ENCODE data around the gene C1S. TPM values are rescaled to one million over a fixed set of nuclear protein-coding genes. Genes with fewer than 3 reads are reported as not detected.

Gene C1S
- total RNA-seq, 1 donor from 2014 or later = 2.4 TPM

GRCh38 chr12:7091660-7092228, 31.2 kb downstream of the C1S start:
- H3K9me3 Mint-ChIP-seq = no peaks in the 10 kb centered on the region
- H3K27ac Mint-ChIP-seq = peak overlapping the region; percentile 0
- peak overlapping the region; percentile 80 for H3K4me3 Mint-ChIP-seq
- DNase-seq (ENCODE audit: low spot score) = no peak
- H3K27me3 Mint-ChIP-seq (ENCODE audit: insufficient read depth) = peaks cover 6% of the 10 kb centered on the region
- H3K36me3 Mint-ChIP-seq (ENCODE audit: low read depth) = no peaks in the 10 kb centered on the region
- H3K4me1 Mint-ChIP-seq (ENCODE audit: low read depth) = peaks cover 8% of the 10 kb centered on the region
- intact Hi-C loops (cut with micrococcal nuclease) = loop anchor here (1.0 to 5.0 kb wide), 6 partner anchors 17 to 167 kb away; partner anchors contain the start of genes C12orf57, EMG1, LPCAT3 and PHB2

- intact Hi-C loops (cut with micrococcal nuclease) = loop anchor here (1.0 to 5.0 kb wide), 6 partner anchors 16 to 168 kb away; partner anchors contain the start of genes C12orf57, EMG1, LPCAT3 and PHB2
- no peaks in the 10 kb centered on the region for H3K9me3 Mint-ChIP-seq
- peaks cover 8% of the 10 kb centered on the region for H3K4me1 Mint-ChIP-seq (ENCODE audit: low read depth)
- peaks cover 6% of the 10 kb centered on the region for H3K27me3 Mint-ChIP-seq (ENCODE audit: insufficient read depth)
- H3K4me3 Mint-ChIP-seq = peak within 1 kb of the TSS; percentile 80
- H3K27ac Mint-ChIP-seq = peak within 1 kb of the TSS; percentile 0
- peak; percentile 51 for DNase-seq (ENCODE audit: low spot score)
- H3K36me3 Mint-ChIP-seq (ENCODE audit: low read depth) = no peaks in the 10 kb centered on the region
Observed at GRCh38 chr12:7092229-7092985, 31.9 kb downstream of the C1S start, which contains the start of gene C1R. TSS of gene C1R (minus strand) at chr12:7092445. CDS start at chr12:7092388, 57 bp downstream.

DNA sequence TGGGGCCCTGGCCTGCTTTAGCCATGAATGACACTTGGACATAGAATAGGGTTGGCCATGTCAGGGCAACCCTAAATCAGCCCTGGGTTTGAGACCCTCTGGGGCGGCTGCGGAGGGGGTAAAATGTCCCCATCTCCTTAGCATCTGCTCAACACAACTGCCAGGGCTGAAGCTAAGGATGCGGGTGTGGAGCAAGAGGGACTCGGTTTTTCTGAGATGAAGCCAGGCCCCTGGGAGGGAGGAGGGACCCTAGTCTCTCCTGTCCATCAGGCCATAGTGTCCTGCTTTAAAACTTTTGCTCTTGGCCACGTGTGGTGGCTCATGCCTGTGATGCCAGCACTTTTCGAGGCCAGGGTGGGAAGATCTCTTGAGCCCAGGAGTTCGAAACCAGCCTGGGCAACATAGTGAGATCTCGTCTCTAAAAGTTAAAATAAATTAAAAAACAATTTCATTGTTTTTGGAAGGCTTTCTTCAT, 32.5 kb downstream of the C1S start:
- Mint-ChIP-seq H3K27ac (no peak overlapping the region), H3K36me3 (ENCODE audit: low read depth) (no peaks in the 10 kb centered on the region), H3K27me3 (ENCODE audit: insufficient read depth) (peaks cover 6% of the 10 kb centered on the region), H3K4me1 (ENCODE audit: low read depth) (peaks cover 8% of the 10 kb centered on the region), H3K9me3 (no peaks in the 10 kb centered on the region), H3K4me3 (no peak overlapping the region)
- intact Hi-C loops (cut with micrococcal nuclease) = loop anchor here (1.0 to 5.0 kb wide), 6 partner anchors 15 to 169 kb away; partner anchors contain the start of genes C12orf57, EMG1, LPCAT3 and PHB2
- no peak for DNase-seq (ENCODE audit: low spot score)

DNA sequence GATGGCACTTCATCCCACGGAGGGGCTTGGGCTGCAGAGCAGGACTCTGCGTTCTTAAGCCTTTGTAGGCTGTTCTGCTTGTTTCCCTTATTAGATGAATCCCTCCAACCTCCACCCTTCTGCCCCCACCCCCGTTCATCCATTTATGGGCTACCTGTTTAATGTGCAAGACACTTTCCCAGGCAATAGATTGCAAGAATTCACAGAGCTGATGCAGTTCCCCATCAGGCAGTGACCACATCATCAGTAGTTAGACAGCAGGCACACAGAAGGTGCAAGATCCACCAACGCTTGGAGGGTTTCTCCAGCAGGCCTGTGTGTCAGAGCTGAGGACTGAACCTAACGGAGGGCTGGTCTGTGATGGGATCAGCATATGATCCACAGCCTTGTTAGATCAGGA, 33.0 kb downstream of the C1S start:
- H3K9me3 Mint-ChIP-seq = no peaks in the 10 kb centered on the region
- no peak for DNase-seq (ENCODE audit: low spot score)
- intact Hi-C loops (cut with micrococcal nuclease) = loop anchor here (2.0 to 5.0 kb wide), 2 partner anchors 75 to 121 kb away; partner anchors contain the start of genes EMG1, LPCAT3 and PHB2
- H3K4me3 Mint-ChIP-seq = no peak overlapping the region
- H3K27me3 Mint-ChIP-seq (ENCODE audit: insufficient read depth) = peaks cover 6% of the 10 kb centered on the region
- H3K4me1 Mint-ChIP-seq (ENCODE audit: low read depth) = peaks cover 8% of the 10 kb centered on the region
- H3K27ac Mint-ChIP-seq = no peak overlapping the region
- H3K36me3 Mint-ChIP-seq (ENCODE audit: low read depth) = peaks cover 3% of the 10 kb centered on the region

- peaks cover 6% of the 10 kb centered on the region for H3K27me3 Mint-ChIP-seq (ENCODE audit: insufficient read depth)
- intact Hi-C loops (cut with micrococcal nuclease) = loop anchor here (2.0 to 5.0 kb wide), 2 partner anchors 75 to 122 kb away; partner anchors contain the start of genes EMG1, LPCAT3 and PHB2
- no peak overlapping the region for H3K27ac Mint-ChIP-seq
- DNase-seq (ENCODE audit: low spot score) = no peak
- H3K36me3 Mint-ChIP-seq (ENCODE audit: low read depth) = peaks cover 6% of the 10 kb centered on the region
- no peaks in the 10 kb centered on the region for H3K9me3 Mint-ChIP-seq
- no peak overlapping the region for H3K4me3 Mint-ChIP-seq
- H3K4me1 Mint-ChIP-seq (ENCODE audit: low read depth) = peaks cover 8% of the 10 kb centered on the region
Observed at GRCh38 chr12:7093892-7094291, 33.4 kb downstream of the C1S start.

DNA sequence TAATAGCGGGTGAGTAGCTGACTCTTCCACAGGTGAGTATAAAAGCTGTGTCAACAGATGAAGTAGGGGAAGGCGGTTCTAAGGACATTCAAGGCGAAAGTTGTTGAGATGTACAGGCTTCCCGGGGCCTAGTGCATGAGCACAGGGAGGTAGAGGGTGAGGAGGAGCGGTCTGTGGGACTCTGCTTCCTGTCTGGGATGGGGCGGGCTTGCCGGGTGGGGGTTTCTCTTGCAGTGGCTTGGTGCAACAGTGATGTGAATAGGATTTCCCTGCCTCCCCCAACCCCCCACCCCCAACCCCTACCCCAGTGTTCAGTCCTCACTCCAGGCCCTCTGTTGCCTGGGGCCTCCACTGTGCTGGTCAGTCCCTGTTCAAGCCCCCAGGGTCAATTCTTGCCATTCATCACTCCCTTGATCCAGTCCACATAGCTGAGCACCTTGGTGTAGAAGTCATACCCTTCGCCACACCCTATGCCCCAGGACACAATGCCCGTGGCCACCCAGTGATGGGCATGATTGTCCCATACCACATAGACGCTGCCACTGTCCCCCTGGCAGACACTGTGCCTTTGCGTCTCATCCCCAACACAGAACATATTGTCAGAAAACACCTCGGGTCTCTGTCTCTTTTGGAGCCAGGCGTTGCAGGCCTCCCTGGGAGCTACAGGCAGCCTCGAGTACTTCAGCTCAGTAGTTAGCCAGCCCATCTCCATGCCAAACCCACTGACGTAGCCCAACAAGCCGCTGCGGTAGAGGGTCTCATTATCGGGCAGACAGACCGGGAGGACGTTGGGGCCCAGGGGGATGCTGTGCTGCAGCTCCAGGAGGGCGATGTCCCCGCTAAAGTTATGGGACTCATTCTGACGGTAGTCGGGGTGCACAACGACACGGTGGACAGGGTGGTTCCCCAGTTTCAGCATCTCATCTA, 35.8 kb downstream of the C1S start:
- intact Hi-C loops (cut with micrococcal nuclease) = no loop called here

GRCh38 chr12:7096979-7097378, 36.5 kb downstream of the C1S start:
- intact Hi-C loops (cut with micrococcal nuclease) = no loop called here
- Mint-ChIP-seq H3K4me1 (ENCODE audit: low read depth) (peaks cover 8% of the 10 kb centered on the region), H3K9me3 (no peaks in the 10 kb centered on the region), H3K27me3 (ENCODE audit: insufficient read depth) (peaks cover 6% of the 10 kb centered on the region), H3K27ac (no peak overlapping the region), H3K36me3 (ENCODE audit: low read depth) (peaks cover 11% of the 10 kb centered on the region), H3K4me3 (no peak overlapping the region)
- no peak for DNase-seq (ENCODE audit: low spot score)

More for the DNA sequence above, 35.8 kb downstream of the C1S start:
- H3K27me3 Mint-ChIP-seq (ENCODE audit: insufficient read depth) = peaks cover 6% of the 10 kb centered on the region
- H3K36me3 Mint-ChIP-seq (ENCODE audit: low read depth) = peaks cover 11% of the 10 kb centered on the region
- H3K4me1 Mint-ChIP-seq (ENCODE audit: low read depth) = peaks cover 8% of the 10 kb centered on the region
- no peaks in the 10 kb centered on the region for H3K9me3 Mint-ChIP-seq
- no peak overlapping the region for H3K27ac Mint-ChIP-seq
- H3K4me3 Mint-ChIP-seq = no peak overlapping the region
- DNase-seq (ENCODE audit: low spot score) = no peak

DNA sequence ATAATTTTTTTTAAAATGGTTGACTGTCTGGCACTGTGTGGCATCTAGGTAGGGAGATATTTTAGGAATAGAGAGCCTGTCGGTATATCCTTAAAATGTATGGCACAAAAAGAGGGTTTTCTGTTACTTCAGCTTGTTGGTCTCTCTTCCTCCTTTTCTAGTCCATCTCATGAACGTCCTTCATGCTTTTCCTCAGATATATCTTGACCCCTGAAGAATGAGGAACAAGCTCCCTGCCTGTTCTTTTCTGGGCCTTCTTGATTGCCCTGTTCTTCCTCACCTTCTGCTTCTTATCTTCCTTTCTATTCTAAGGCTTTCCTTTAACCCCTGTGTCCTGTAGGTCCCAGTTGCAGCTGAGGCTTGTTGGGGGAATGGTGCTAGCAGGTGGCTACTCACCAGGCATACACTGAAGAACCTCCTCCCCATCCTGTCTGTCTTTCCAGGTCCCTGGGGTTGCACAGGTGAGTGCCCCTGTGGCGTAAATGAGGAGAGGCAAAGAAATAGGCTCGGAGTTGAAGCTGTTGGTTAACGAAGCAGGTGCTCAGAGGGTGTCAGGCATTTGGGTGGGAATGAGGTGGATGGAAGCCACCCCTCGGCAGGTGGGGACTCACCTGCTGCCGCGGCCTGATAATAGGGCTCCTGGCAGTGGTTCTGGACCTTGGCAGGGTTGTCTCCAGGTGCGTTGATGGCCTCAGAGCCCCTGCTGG, 38.9 kb downstream of the C1S start:
- no peak for DNase-seq (ENCODE audit: low spot score)
- no peaks in the 10 kb centered on the region for H3K27me3 Mint-ChIP-seq (ENCODE audit: insufficient read depth)
- H3K4me1 Mint-ChIP-seq (ENCODE audit: low read depth) = peaks cover 10% of the 10 kb centered on the region
- no peak overlapping the region for H3K27ac Mint-ChIP-seq
- peaks cover 22% of the 10 kb centered on the region for H3K36me3 Mint-ChIP-seq (ENCODE audit: low read depth)
- intact Hi-C loops (cut with micrococcal nuclease) = no loop called here
- no peak overlapping the region for H3K4me3 Mint-ChIP-seq
- no peaks in the 10 kb centered on the region for H3K9me3 Mint-ChIP-seq

- no peaks in the 10 kb centered on the region for H3K27me3 Mint-ChIP-seq (ENCODE audit: insufficient read depth)
- peaks cover 22% of the 10 kb centered on the region for H3K36me3 Mint-ChIP-seq (ENCODE audit: low read depth)
- H3K4me1 Mint-ChIP-seq (ENCODE audit: low read depth) = peaks cover 10% of the 10 kb centered on the region
- H3K27ac Mint-ChIP-seq = no peak overlapping the region
- intact Hi-C loops (cut with micrococcal nuclease) = no loop called here
- no peak overlapping the region for H3K4me3 Mint-ChIP-seq
- no peak for DNase-seq (ENCODE audit: low spot score)
- H3K9me3 Mint-ChIP-seq = no peaks in the 10 kb centered on the region
Observed at GRCh38 chr12:7100239-7100638, 39.7 kb downstream of the C1S start.

- no peak for DNase-seq (ENCODE audit: low spot score)
- peaks cover 17% of the 10 kb centered on the region for H3K4me1 Mint-ChIP-seq (ENCODE audit: low read depth)
- H3K4me3 Mint-ChIP-seq = no peak overlapping the region
- intact Hi-C loops (cut with micrococcal nuclease) = no loop called here
- H3K36me3 Mint-ChIP-seq (ENCODE audit: low read depth) = peaks cover 30% of the 10 kb centered on the region
- H3K27me3 Mint-ChIP-seq (ENCODE audit: insufficient read depth) = no peaks in the 10 kb centered on the region
- peaks cover 9% of the 10 kb centered on the region for H3K9me3 Mint-ChIP-seq
- no peak overlapping the region for H3K27ac Mint-ChIP-seq
Observed at GRCh38 chr12:7101047-7101693, 40.7 kb downstream of the C1S start.

GRCh38 chr12:7101694-7102131, 41.2 kb downstream of the C1S start:
- no peak overlapping the region for H3K27ac Mint-ChIP-seq
- H3K36me3 Mint-ChIP-seq (ENCODE audit: low read depth) = peaks cover 35% of the 10 kb centered on the region
- intact Hi-C loops (cut with micrococcal nuclease) = no loop called here
- DNase-seq (ENCODE audit: low spot score) = no peak
- H3K27me3 Mint-ChIP-seq (ENCODE audit: insufficient read depth) = no peaks in the 10 kb centered on the region
- no peak overlapping the region for H3K4me3 Mint-ChIP-seq
- peaks cover 14% of the 10 kb centered on the region for H3K9me3 Mint-ChIP-seq
- peaks cover 22% of the 10 kb centered on the region for H3K4me1 Mint-ChIP-seq (ENCODE audit: low read depth)

Measured in activated T-helper 1 cell treated with anti-CD3 and anti-CD28 coated beads, Interleukin-12 subunit alpha, Interleukin-12 subunit beta, Interleukin-2, Interleukin-4 antibody, amounts not matched to agents 30 ng/mL and 10 ng/mL and 1 ng/mL, durations not matched to agents 14 hours and 24 hours and 36 hours (primary cell).